Amniotic epithelial cell (primary cell): Measurements from ENCODE around the gene CHKB.

ENCODE experiments used
- DNase-seq: peaks from one replicate; pipeline ENCODE4 v3.0.0-alpha.2; 2010; ENCODE audit warnings: low read depth

The CHKB gene

DNA sequence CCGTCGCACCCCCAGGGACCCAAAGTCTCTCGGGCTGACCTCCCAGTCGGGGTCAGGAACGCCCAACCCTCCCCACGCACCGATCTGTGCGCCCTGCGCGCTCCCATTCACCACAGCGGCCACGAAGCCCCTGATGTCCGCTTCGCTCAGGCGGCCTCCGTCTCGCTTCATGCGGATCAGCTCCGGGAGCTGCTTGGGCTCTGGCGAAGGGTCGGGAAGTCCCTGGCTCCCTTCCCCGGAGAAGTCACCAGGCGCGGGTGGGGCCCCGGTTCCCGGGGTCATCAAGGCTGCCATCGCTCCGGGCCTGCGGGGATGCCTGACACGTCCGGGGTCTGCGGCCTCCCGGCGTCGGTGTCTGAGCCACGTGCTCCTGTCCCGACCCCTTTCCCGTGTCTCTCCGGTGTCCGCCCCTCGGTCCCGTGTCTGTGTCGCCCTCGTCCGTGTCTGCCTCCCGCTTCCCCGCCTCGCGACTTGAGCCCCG, 53.2 kb downstream of the CHKB start:
- no peak for DNase-seq
